Mucosa of descending colon (tissue), 3 donors: ENCODE results near the gene LSM14B. TPM values are rescaled to one million over a fixed set of nuclear protein-coding genes. Genes with fewer than 3 reads are reported as not detected.

ENCODE experiments used
- ATAC-seq: fragments of 200-7000 bp; cut with Tn5 transposase; one replicate; pipeline ENCODE4 v1.9.1; 2020; ENCODE audit warnings: mild to moderate bottlenecking, moderate library complexity
- DNase-seq, 3 donors: peaks; one replicate each; pipeline ENCODE4 v3.0.0-alpha.2; 2020
- H3K36me3 ChIP-seq: fragments of 200-600 bp; one replicate; pipeline ENCODE4 v1.8.0; 2021; ENCODE audit warnings: low read depth, mild to moderate bottlenecking
- H3K4me1 ChIP-seq: fragments of 200-600 bp; one replicate; pipeline ENCODE4 v1.8.0; 2021; ENCODE audit warnings: low read depth, mild to moderate bottlenecking
- H3K4me3 ChIP-seq: fragments of 200-600 bp; one replicate; pipeline ENCODE4 v1.8.0; 2021; ENCODE audit warnings: mild to moderate bottlenecking
- H3K9me3 ChIP-seq: fragments of 200-600 bp; one replicate; pipeline ENCODE4 v1.8.0; 2021; ENCODE audit warnings: mild to moderate bottlenecking
- intact Hi-C, 2 donors: fragments of 100-400 bp; cut with DNase I in 1 of 2; cut with micrococcal nuclease in 1 of 2; formaldehyde crosslinking; loops; one replicate each; pipeline versions ENCODE4 v1.11.0 to v1.11.1; 2022; cut with DNase I, micrococcal nuclease
- total RNA-seq, 3 donors: library from RNA; stranded (reverse); fragmentation: NEBNext Ultra II Directional in 2 of 3; extraction: Animal tissue kit (Norgen Biotek cat#: 25700) in 2 of 3; gene quantifications; one replicate each; pipeline versions ENCODE4 v1.2.1 to v1.2.4, GENCODE V29; 2021 to 2023
- TF ChIP-seq, protein P1 (sequence below): fragments of 200-600 bp; IDR thresholded peaks from one replicate; pipeline ENCODE4 v1.8.0; 2022; ENCODE audit warnings: antibody characterized with exemption, mild to moderate bottlenecking
- donor health status: DM: no; HTN: no; CAD: no; lungs with moderate emphysema.
- donor health status: DM: no; HTN: no; CAD: no.
- donor health status: DM: no; HTN: yes; CAD: no.

LSM14B gene
- total RNA-seq, 3 donors from 2014 or later: 33.5 to 49.1 (median 36.1) TPM

GRCh38 chr20:62164879-62165761 is 42.8 kb downstream of the LSM14B start:
- TF ChIP-seq, protein P1, sequence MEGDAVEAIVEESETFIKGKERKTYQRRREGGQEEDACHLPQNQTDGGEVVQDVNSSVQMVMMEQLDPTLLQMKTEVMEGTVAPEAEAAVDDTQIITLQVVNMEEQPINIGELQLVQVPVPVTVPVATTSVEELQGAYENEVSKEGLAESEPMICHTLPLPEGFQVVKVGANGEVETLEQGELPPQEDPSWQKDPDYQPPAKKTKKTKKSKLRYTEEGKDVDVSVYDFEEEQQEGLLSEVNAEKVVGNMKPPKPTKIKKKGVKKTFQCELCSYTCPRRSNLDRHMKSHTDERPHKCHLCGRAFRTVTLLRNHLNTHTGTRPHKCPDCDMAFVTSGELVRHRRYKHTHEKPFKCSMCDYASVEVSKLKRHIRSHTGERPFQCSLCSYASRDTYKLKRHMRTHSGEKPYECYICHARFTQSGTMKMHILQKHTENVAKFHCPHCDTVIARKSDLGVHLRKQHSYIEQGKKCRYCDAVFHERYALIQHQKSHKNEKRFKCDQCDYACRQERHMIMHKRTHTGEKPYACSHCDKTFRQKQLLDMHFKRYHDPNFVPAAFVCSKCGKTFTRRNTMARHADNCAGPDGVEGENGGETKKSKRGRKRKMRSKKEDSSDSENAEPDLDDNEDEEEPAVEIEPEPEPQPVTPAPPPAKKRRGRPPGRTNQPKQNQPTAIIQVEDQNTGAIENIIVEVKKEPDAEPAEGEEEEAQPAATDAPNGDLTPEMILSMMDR: no peak
- DNase-seq (peak in 1 of 3 donors; percentile 16), ATAC-seq (no peak)
- intact Hi-C loops: no loop called here
- Histone ChIP-seq H3K4me1 (no peaks in the 10 kb centered on the region), H3K4me3 (no peak overlapping the region), H3K36me3 (no peaks in the 10 kb centered on the region), H3K9me3 (no peaks in the 10 kb centered on the region)

- DNase-seq (peak in 1 of 3 donors; percentile 43), ATAC-seq (no peak)
- Histone ChIP-seq H3K9me3 (no peaks in the 10 kb centered on the region), H3K36me3 (no peaks in the 10 kb centered on the region), H3K4me1 (no peaks in the 10 kb centered on the region), H3K4me3 (no peak overlapping the region)
- TF ChIP-seq, protein P1: no peak
- intact Hi-C loops: no loop called here
Measured at GRCh38 chr20:62165762-62166399, 43.6 kb downstream of the LSM14B start.

DNA sequence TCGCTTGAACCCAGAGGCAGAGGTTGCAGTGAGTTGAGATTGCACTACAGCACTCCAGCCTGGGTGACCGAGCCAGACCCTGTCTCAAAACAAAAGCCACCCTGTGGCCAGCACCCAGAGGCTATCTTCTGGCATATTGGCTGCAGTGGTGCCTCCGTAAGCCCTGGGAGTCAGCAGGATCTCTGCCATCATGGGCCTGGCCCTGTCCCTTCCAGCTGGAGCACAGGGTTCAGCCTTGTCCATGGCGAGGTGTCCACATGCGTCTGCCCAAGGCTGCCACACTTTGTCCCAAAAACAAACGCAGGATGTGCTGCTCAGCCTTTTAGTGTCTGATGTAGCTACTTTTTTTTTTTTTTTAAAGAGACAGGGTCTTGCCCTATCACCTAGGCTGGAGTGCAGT is 45.2 kb downstream of the LSM14B start:
- DNase-seq (peak in 1 of 3 donors; percentile 15), ATAC-seq (no peak)
- no peak overlapping the region for H3K4me3 ChIP-seq
- TF ChIP-seq, protein P1: no peak
- no peaks in the 10 kb centered on the region for H3K36me3 ChIP-seq
- intact Hi-C loops: no loop called here
- H3K9me3 ChIP-seq: no peaks in the 10 kb centered on the region
- no peaks in the 10 kb centered on the region for H3K4me1 ChIP-seq

DNA sequence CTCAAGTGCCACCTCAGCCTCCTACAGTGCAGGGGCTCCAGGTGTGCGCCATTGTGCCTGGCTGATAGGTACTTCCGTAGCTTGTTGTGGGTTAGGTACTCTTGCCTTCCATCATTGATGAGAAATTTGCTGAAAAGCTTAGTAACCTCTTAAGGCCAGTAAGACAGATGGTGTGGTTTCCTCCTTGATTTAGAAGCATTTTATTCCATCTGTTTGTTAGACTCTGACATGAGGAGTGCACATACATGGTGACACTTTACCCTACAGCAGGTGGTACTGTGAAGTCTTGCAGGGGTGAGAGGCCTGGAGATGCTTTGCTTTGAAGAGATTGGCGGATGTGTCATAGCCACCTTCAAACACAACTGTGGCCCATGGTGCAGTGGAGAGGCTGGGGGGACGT is 45.8 kb downstream of the LSM14B start:
- peak in 1 of 3 donors; percentile 11 for DNase-seq
- Histone ChIP-seq H3K4me3 (no peak overlapping the region), H3K9me3 (no peaks in the 10 kb centered on the region), H3K36me3 (no peaks in the 10 kb centered on the region), H3K4me1 (no peaks in the 10 kb centered on the region)
- intact Hi-C loops: no loop called here
- TF ChIP-seq, protein P1: no peak
- no peak for ATAC-seq

DNA sequence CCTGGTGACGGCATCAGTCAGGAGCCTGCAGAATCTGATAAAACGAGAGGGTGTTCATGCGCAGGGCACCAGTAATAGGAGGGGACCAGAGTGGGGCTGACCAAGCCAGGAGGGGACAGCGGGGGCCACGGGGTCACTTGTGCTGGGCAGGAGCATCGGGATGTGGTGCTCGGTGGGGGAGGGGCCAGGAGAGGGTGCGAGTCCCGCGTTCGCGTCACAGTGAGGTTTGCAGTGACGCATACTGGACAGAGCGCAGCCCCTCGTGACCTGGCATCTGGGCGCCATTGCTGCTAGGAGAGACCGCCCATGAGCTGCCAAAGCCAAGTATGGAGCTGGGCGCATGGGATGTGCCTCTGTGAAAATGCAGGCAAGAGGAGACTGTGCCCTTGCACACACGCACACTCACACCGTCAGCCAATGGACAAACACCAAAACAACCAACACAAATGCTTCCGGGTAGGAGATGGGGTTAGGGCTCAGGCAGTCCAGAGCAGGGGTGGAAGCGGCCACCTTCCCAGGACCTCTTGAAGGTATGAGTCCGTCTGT is 46.7 kb downstream of the LSM14B start:
- DNase-seq (peak in 1 of 3 donors; percentile 28), ATAC-seq (no peak)
- no peaks in the 10 kb centered on the region for H3K36me3 ChIP-seq
- H3K9me3 ChIP-seq: no peaks in the 10 kb centered on the region
- TF ChIP-seq, protein P1: no peak
- no peak overlapping the region for H3K4me3 ChIP-seq
- H3K4me1 ChIP-seq: no peaks in the 10 kb centered on the region
- intact Hi-C loops: no loop called here
